CD4-positive, alpha-beta T cell (primary cell): Measurements from ENCODE around the gene RAD51B. TPM values are rescaled to one million over a fixed set of nuclear protein-coding genes. Genes with fewer than 3 reads are reported as not detected.

Experiments used
- ATAC-seq: fragments of 200-7000 bp; cut with Tn5 transposase; one replicate; pipeline ENCODE4 v1.10.0; 2022; ENCODE audit warnings: mild to moderate bottlenecking; ENCODE audit not compliant: poor library complexity
- CTCF ChIA-PET: fragments of 350-600 bp; sonication (Branson Sonifier 250); formaldehyde crosslinking; loops from one replicate; lab custom pipeline; 2021; ENCODE audit warnings: antibody characterized with exemption, inconsistent platforms; lab: Charles Lee
- POLR2A ChIA-PET: fragments of 350-600 bp; sonication (Branson Sonifier 250); formaldehyde crosslinking; loops from one replicate; lab custom pipeline; 2021; ENCODE audit warnings: antibody characterized with exemption, inconsistent platforms; lab: Charles Lee
- DNase-seq, 14 experiments: peaks; one replicate each; pipeline ENCODE4 v3.0.0-alpha.2; 2013 to 2020; ENCODE audit warnings: mixed read lengths in 2 of 14
- H3K27ac ChIP-seq, 2 donors: one replicate each; pipeline versions ENCODE4 v1.5.1 to v1.7.0; 2013; ENCODE audit warnings: low read length in 2 of 2, low read depth in 1 of 2, mild to moderate bottlenecking in 1 of 2
- H3K27me3 ChIP-seq, 2 experiments: 1 replicate in 1 of 2; 2 replicates in 1 of 2; pipeline versions ENCODE4 v1.6.1 to v1.7.0; 2013; ENCODE audit warnings: low read length in 2 of 2, control low read depth in 1 of 2, mild to moderate bottlenecking in 1 of 2, moderate library complexity in 1 of 2; ENCODE audit not compliant: insufficient read depth in 2 of 2, control insufficient read depth in 1 of 2
- H3K36me3 ChIP-seq: one replicate; pipeline ENCODE4 v1.6.1; 2013; ENCODE audit warnings: low read length, control low read depth; ENCODE audit not compliant: insufficient read depth
- H3K4me1 ChIP-seq: one replicate; pipeline ENCODE4 v1.6.1; 2013; ENCODE audit warnings: low read length, control low read depth; ENCODE audit not compliant: insufficient read depth
- H3K4me3 ChIP-seq: one replicate; pipeline ENCODE4 v1.5.1; 2013; ENCODE audit warnings: mild to moderate bottlenecking, low read length, moderate library complexity
- H3K9me3 ChIP-seq, 2 experiments: 1 replicate in 1 of 2; 2 replicates in 1 of 2; pipeline versions ENCODE4 v1.6.1 to v1.7.0; 2013; ENCODE audit warnings: low read length in 2 of 2, mild to moderate bottlenecking in 2 of 2, control low read depth in 1 of 2, moderate library complexity in 1 of 2; ENCODE audit not compliant: control insufficient read depth in 1 of 2, insufficient read depth in 1 of 2
- H3K27ac Mint-ChIP-seq: one replicate; pipeline ENCODE4 v1.8.0; 2020; ENCODE audit warnings: mixed read lengths
- H3K27me3 Mint-ChIP-seq: one replicate; pipeline ENCODE4 v1.8.0; 2021; ENCODE audit warnings: mixed read lengths
- H3K36me3 Mint-ChIP-seq: one replicate; pipeline ENCODE4 v1.8.0; 2021; ENCODE audit warnings: low read depth, mixed read lengths
- H3K4me1 Mint-ChIP-seq: one replicate; pipeline ENCODE4 v1.8.0; 2021; ENCODE audit warnings: low read depth, mixed read lengths
- H3K4me3 Mint-ChIP-seq: one replicate; pipeline ENCODE4 v1.8.0; 2020; ENCODE audit warnings: mild to moderate bottlenecking, mixed read lengths
- H3K9me3 Mint-ChIP-seq: one replicate; pipeline ENCODE4 v1.8.0; 2020; ENCODE audit warnings: mixed read lengths
- intact Hi-C, 2 experiments: fragments of 100-400 bp; cut with DNase I in 1 of 2; cut with micrococcal nuclease in 1 of 2; formaldehyde crosslinking; loops; one replicate each; pipeline versions ENCODE4 v1.15.1 to v1.9.0; 2023 to 2025; cut with DNase I, micrococcal nuclease
- total RNA-seq, 174 experiments: library from RNA in 2 of 174; stranded (reverse) in 2 of 174; gene quantifications; one replicate each; pipeline ENCODE4 v1.2.3 and lab custom pipeline; 2021 to 2026
- TF ChIP-seq, protein P1 (sequence below): fragments of 200-600 bp; IDR thresholded peaks from one replicate; pipeline ENCODE4 v1.8.0; 2022; ENCODE audit warnings: antibody characterized with exemption, mild to moderate bottlenecking

RAD51B gene
- total RNA-seq, 2 experiments from 2014 or later, result 18.4 to 20.0 TPM

- Histone ChIP-seq H3K4me3 (no peak overlapping the region), H3K27ac (no peak overlapping the region), H3K27me3 (no peaks in the 10 kb centered on the region), H3K4me1 (no peaks in the 10 kb centered on the region), H3K9me3 (no peaks in the 10 kb centered on the region), H3K36me3 (no peaks in the 10 kb centered on the region)
- intact Hi-C loops, result no loop called here
- H3K4me3 Mint-ChIP-seq, result no peak overlapping the region
- TF ChIP-seq, protein P1, sequence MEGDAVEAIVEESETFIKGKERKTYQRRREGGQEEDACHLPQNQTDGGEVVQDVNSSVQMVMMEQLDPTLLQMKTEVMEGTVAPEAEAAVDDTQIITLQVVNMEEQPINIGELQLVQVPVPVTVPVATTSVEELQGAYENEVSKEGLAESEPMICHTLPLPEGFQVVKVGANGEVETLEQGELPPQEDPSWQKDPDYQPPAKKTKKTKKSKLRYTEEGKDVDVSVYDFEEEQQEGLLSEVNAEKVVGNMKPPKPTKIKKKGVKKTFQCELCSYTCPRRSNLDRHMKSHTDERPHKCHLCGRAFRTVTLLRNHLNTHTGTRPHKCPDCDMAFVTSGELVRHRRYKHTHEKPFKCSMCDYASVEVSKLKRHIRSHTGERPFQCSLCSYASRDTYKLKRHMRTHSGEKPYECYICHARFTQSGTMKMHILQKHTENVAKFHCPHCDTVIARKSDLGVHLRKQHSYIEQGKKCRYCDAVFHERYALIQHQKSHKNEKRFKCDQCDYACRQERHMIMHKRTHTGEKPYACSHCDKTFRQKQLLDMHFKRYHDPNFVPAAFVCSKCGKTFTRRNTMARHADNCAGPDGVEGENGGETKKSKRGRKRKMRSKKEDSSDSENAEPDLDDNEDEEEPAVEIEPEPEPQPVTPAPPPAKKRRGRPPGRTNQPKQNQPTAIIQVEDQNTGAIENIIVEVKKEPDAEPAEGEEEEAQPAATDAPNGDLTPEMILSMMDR, result no peak
- ChIA-PET CTCF (no interaction called here), POLR2A (no interaction called here)
- no peaks in the 10 kb centered on the region for H3K4me1 Mint-ChIP-seq
- H3K9me3 Mint-ChIP-seq, result no peaks in the 10 kb centered on the region
- H3K36me3 Mint-ChIP-seq, result no peaks in the 10 kb centered on the region
- H3K27ac Mint-ChIP-seq, result no peak overlapping the region
- DNase-seq (no peak), ATAC-seq (no peak)
- H3K27me3 Mint-ChIP-seq, result no peaks in the 10 kb centered on the region
These were observed 373.4 kb downstream of the RAD51B start for GRCh38 chr14:68192935-68193334.

GRCh38 chr14:68193970-68194681 is 374.5 kb downstream of the RAD51B start:
- no peak overlapping the region for H3K27ac ChIP-seq
- intact Hi-C loops, result no loop called here
- no peaks in the 10 kb centered on the region for H3K36me3 ChIP-seq
- no peaks in the 10 kb centered on the region for H3K27me3 ChIP-seq
- no peak overlapping the region for H3K4me3 ChIP-seq
- no peak overlapping the region for H3K4me3 Mint-ChIP-seq
- no peaks in the 10 kb centered on the region for H3K9me3 Mint-ChIP-seq
- H3K4me1 Mint-ChIP-seq, result no peaks in the 10 kb centered on the region
- DNase-seq (no peak), ATAC-seq (no peak)
- no peaks in the 10 kb centered on the region for H3K9me3 ChIP-seq
- TF ChIP-seq, protein P1, result no peak
- no peak overlapping the region for H3K27ac Mint-ChIP-seq
- H3K4me1 ChIP-seq, result no peaks in the 10 kb centered on the region
- ChIA-PET POLR2A (no interaction called here), CTCF (no interaction called here)
- H3K27me3 Mint-ChIP-seq, result no peaks in the 10 kb centered on the region
- no peaks in the 10 kb centered on the region for H3K36me3 Mint-ChIP-seq

- intact Hi-C loops, result no loop called here
- no peak for ATAC-seq
- TF ChIP-seq, protein P1, result no peak
- no peaks in the 10 kb centered on the region for H3K36me3 ChIP-seq
- no peak overlapping the region for H3K4me3 Mint-ChIP-seq
- peaks cover 8% of the 10 kb centered on the region for H3K4me1 Mint-ChIP-seq
- no peak overlapping the region for H3K4me3 ChIP-seq
- H3K9me3 Mint-ChIP-seq, result no peaks in the 10 kb centered on the region
- no peak overlapping the region for H3K27ac ChIP-seq
- no peaks in the 10 kb centered on the region for H3K27me3 ChIP-seq
- no peaks in the 10 kb centered on the region for H3K27me3 Mint-ChIP-seq
- H3K36me3 Mint-ChIP-seq, result no peaks in the 10 kb centered on the region
- ChIA-PET POLR2A (no interaction called here), CTCF (no interaction called here)
- H3K27ac Mint-ChIP-seq, result no peak overlapping the region
- DNase-seq, result no peak
- H3K9me3 ChIP-seq, result no peaks in the 10 kb centered on the region
- no peaks in the 10 kb centered on the region for H3K4me1 ChIP-seq
These were observed 375.5 kb downstream of the RAD51B start for GRCh38 chr14:68195126-68195525.
